ENCODE data around the gene SMAD1.

The SMAD1 gene

DNA sequence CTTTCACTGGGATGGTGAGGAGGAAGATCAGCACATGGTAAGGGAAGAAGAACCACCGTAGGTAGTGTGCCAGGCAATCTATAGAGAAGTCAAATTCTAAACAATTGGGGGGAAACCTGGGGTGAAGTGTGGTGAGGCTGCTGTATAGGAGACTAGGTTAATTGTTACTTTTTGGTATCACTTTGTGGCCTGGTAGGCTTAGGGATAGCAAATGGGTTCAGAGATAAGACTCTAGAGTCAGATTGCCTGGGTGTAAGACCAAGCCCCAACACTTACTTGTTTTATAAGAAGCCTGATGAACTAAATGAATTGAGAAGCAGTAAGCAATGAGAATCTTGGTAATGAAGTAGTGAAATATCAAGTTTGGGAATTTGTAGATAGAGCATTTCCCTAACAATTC, 8.7 kb downstream of the SMAD1 start:
- peak; percentile 75 for DNase-seq

DNA sequence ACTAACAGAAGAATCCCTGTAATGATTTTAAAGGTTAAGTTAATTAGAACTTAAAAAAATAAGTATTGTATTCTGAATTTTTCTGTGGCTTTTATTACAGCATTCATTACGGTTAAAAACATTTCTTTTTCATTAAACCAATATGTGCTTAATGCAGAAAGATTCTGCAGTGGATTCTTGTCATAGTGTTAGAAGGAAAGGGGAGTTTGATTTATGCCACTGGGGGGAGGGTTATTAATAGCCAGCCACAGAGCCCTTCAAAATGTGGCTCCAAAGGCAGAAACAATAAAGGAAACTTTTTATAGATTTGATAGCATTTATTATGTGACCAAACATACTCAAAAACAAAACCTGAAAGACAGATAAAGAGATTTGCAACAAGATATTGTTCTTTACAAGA, 9.1 kb downstream of the SMAD1 start:
- DNase-seq, result no peak

DNA sequence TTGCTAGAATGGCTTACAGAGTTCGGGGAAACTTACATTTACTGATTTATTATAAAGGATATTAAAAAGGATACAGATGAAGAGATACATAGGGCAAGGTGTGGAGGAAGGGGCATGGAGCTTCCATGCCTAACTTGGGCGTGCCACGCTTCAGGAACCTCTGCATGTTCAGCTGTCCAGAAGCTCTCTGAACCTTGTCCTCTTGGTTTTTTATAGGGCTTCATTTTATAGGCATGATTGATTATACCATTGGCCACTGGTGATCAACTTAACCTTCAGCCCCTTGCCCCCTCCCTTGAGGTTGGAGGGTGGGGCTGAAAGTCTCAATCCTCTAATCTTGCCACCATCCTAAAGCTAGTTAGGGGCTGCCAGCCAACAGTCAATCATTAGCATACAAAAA, 10.7 kb downstream of the SMAD1 start:
- DNase-seq, result no peak

DNA sequence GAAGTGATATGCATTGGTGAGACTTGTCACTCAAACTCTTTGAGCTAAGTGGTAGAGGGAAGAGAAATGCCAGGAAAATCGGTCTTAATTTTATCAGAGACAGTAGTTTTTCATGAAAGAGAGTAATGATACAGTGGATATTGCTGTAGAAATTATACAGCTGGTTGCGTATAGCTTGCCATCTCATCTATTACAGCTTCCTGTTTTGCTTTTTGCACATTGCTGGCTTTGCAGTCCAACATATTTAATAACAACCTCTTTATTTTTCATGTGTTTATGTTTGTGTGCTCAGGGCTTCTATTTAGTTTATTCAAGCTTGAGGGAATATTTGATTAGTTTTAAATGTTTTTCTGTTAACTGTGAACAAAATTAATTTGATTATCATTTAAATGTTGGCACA, 11.5 kb downstream of the SMAD1 start:
- DNase-seq, result no peak

DNA sequence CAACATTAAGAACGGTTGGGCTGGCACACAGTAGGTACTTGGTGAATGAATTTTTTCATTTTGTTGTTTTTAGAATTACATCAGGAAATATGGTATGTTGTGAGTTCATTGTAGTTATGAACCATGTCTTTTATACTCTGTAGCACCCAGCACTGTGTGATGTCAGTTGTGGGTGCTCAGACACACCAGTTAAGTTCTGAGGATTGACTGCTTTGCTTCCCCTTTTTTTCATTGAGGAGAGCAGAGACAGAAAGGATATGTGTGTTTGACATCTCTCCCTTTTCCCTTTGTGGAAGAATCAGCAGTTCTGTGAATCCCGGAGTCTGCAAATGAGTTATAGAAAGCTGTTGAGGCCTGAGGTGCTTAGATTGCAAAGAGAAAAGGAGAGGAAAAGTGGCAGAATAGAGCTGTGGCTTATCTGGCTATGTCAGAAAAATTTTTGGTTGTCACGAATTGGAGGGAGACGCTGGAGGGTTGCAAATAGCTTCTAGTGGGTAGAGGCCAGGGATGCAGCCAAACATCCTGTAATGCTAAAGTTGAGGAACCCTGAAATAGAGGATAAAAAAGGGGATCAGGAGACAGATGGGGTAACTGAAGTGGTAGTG, 13.1 kb downstream of the SMAD1 start:
- DNase-seq, result peak; percentile 61

DNA sequence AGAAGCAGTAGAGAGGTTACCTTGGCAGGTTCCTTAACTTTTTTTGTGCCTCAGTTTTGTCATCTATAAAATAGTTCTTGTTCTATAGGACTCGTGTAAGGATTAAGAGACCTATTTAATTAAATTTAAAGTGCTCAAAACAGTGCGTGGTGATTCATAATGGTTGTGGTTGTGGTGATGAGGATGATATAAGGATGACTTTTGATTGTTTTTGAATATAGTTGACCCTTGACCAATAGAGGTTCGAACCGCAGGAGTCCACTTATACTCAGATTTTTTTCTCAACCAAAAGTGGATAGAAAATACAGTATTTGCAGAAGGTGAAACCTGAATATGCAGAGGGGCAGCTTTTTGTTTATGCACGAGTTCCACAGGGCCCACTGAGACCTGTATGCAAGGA, 14.6 kb downstream of the SMAD1 start:
- DNase-seq, result no peak

DNA sequence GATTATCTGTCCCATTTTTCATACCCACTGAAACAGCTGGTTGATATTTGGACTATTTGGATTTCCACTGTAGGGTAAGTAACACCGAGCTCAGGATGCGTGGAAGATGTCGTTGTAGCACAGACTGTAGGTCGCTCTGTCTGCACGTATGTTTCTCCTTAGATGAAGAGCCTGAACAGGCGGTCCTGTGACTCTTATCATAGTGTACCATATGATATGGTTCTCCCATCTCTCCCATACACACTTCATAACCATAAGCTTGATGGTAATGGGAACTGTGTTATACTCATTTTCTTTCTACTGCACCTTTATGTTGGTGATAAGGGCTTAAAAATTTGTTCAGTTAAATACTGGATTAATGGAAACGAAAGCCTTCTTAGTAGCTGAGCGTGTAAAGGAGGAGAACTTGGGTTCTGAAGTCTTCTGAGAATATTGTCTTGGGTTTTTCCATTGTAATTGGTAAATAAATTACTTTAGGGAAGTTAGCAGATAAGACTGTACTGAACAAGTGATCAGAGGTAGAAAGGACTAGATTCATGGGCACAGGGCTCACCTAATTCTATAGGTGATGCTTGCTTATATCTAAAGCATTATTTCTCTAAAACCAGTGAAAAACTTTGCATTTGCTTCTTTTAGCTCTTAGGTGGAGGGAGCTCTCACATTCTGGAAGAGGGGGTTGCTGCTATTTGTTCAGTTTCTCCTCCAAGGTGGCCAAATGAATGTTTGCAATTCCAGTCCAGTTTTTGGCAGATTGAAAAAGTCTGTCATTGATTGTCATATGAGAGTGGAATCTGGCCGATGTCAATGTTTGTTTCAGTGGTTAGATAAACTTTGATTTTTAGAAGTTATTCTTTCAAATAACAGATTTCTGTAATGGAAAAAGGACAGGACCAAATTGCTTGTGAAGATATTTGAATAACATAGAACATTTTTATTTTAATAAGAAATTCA, 15.8 kb downstream of the SMAD1 start:
- peak; percentile 68 for DNase-seq

DNA sequence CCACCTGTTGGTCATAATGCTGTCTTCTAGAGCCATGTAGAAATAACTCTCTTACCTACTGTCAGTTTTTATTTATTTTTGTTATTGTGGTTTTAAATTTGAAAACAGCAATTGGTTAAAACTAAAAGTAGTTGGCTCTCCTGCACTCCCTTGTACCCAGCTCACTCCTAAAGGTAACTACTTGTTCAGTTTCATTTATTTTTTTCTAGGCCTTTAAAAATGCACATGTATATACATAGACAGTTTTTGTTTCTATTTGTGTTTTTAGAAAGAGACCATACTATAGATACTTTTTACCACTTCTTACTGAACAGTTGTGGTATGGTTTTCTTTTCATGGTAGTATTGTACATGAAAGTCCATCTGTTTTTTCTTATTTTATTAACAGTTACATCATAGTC, 16.8 kb downstream of the SMAD1 start:
- DNase-seq, result no peak

DNA sequence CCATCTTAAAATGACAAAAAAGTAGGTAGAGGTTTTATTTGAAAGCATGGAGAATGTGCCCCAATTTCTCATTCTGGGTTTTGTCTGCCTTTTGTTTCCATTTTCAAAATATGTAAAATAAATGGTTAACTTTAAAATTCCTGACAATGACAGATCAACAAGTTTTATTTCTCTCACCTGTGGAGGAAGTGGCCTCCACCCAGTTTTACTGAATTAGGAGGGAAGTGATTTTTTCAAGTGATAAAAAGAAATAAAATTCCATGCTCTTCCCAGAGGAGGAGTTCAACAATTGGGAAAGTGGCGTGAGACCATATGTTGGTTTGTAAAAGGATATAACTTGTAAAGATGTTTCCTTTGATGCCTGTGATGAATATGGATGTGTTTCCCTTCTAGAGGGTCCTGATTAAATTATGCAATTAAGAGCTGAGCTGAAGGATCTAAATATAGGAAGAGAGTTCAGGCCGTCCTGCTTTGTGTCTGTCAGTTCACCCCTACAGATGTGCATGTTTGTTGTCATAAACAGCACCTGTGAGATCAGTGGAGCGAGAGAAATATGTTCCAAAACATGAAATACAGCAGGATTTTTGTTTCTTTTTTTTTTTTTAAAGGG, 19.5 kb downstream of the SMAD1 start:
- DNase-seq, result no peak

DNA sequence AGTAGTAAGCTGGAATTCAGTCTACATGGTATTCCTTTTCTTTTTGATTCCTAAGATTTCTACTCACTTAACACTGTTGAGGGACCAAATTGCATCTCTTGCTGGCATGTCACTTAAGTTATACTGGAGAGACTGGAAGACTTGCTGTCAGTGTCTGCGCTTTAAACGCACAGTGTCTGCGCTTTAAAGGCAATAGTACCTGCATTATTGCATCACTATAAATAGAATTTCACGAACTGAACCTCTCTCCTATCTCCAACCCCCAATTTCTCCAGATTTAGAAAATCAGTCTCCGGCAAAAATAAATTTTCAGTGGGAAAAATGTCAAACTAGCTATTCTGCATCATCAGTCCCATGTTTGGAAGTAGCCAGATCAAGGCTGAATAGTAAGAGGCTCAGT, 21.2 kb downstream of the SMAD1 start:
- no peak for DNase-seq

DNA sequence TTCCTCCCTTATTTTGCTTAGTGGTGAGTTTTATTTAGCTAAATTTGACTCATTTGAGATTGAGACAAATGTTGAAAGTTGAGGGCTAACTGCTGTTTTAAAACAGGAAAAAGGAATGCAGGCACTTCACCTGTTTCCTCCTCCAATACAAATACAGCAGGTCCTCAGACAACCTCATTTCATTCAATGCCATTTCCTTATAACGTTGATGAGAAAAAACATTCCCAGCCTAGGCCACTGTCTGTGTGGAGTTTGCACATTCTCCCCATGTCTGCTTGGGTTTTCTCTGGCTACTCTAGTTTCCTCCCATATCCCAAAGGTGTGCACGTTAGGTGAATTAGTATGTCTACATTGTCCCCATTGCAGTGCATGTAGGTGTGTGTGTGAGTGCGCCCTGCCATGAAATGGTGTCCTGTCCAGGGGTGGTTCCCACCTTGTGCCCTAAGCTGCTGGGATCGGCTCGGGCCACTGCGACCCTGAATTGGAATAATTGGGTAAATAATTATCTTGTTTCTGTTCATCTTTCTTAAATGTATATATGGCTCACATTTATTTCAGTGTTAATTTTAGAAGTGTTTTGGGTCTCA, 21.9 kb downstream of the SMAD1 start:
- no peak for DNase-seq

DNA sequence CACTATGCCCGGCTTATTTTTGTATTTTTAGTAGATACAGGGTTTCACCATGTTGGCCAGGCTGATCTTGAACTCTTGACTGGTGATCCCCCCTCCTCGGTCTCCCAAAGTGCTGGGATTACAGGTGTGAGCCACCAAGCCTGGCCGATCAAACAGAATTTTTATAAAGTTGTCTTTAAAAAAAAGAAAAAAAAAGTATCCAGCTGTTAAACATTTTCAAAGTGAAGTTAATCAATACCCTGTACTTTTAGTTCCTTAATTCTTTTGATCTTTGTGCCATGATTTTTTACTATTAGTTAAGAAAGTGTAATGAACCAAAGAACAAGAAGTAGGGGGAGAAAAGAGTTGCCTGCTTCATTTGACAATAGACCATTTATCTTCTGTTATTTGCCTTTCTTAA, 24.3 kb downstream of the SMAD1 start:
- DNase-seq, result no peak

DNA sequence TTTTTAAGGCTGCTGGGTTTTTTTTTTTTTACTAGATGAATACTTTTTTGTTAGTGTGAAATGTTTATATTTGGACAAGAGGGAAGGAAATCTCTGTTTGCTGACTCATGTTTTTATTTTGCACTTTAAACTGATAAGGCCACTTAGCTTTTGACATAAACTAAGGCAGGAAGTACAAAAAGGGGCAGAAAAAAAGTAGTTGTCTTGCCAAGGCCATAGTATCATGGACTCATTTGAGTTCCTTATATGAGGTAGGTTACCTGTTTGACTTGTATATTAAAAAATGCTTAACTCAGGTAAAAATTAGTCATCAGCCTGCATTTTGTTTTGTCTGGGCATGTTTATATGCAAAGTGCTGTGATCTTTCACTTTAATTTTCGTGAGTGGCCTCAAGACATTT, 26.0 kb downstream of the SMAD1 start:
- DNase-seq, result peak; percentile 43

DNA sequence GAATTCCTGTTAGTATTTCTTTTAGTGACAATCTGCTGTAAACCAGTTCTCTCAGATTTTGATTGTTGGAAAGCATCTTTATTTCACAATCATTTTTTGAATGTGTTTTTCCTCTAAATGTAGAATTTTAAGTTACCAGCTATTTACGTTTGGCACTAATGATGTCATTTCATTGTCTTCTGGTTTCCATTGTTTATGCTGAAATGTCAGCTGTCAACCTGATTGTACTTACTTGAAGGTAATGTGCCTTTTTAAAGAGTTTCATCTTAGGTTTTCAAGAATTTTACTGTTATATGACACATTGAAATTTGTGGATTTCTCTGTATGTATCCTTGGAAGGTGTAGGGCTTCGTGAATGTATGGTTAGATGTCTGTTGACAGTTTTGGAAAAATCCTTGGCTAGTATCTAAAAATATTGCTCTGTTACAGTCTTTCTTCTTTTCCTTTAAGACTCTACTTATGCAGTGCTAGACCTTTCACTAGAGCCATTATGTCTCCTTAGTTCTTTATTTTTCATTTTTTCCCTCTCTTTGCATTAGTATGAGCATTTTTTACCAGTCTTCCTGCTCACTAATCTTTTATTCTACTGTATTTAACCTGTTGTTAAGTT, 30.4 kb downstream of the SMAD1 start:
- peak; percentile 54 for DNase-seq

DNA sequence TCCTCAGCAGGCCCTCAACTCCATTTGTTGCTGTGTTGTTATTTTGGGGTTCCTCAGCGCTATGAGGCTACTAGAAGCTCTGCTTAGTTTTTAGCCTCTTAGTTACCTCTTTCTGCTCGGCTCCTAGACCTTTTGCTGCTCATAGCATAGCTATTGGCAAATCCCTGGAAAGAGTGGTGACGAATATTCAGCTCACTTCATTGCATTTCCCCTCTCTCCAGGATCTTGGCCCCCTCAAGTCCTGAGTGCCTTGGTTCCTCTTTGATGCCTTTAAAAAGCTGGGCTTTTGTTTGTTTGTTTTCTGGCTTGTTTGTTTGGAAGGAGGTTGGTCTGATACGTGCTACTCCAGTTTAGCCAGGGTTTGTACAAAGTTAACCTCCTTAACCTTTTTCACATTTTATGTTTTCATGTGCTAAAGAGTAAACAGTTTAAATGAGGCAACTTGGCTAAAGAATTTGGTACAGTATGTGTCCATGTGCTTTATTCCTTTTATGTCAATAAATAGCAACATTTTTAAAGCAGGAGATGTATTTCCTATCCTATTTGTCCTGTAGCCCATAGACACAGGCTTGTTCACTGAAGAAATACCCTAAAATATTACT, 31.5 kb downstream of the SMAD1 start:
- no peak for DNase-seq

DNA sequence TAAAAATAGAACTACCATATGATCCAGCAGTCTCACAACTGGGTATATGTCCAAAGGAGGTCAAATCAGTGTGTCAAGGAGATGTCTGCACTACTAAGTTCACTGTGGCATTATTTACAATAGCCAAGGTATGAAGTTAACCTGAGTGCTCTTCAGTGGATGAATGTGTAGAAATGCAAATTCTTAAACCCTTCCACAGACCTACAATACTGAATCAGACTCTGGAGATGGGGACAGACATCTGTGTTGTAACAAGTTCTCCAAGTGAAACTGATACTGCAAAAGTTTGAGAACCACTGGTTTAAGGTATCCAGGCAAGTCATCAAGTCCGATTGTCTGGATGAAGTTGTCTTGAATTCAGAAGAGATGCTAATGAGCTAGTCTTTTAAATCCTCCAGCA, 38.5 kb downstream of the SMAD1 start:
- DNase-seq, result no peak

DNA sequence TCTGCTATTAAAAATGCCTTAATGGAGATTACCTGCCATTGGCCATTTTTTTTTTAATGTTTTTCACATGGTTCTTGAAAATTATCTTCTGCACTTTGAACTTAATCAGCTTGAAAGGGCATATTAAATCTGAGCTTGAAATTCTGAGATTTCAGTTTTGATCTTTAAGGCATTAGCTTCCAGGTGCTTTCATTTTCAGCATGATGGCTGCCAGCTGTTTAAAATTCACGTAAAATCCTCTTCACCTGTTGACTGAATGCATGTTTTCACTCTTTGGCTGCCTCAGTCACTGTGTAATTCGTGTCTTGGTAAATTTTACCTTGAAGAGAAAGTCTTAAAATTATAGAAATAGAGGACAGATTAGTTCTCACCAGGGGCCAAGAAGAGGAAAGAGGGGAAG, 39.6 kb downstream of the SMAD1 start:
- no peak for DNase-seq

DNA sequence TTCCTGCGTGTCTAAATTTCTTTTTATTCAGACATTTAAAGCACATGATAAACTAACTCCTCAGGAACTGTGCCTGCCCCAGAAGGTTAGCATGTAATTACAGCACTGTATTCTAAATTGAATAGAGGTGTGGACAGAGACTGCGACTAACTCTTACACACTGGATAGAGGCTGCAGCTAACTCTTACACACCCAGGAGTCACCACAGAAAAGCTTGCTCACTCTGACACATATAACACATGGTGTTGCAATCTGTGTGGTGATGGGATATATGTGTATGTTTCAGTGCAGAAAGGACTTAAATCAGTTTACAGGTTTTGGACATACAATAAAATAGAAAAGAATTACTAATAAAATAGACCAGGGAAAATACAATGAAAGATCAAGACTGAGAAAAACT, 41.5 kb downstream of the SMAD1 start:
- no peak for DNase-seq

DNA sequence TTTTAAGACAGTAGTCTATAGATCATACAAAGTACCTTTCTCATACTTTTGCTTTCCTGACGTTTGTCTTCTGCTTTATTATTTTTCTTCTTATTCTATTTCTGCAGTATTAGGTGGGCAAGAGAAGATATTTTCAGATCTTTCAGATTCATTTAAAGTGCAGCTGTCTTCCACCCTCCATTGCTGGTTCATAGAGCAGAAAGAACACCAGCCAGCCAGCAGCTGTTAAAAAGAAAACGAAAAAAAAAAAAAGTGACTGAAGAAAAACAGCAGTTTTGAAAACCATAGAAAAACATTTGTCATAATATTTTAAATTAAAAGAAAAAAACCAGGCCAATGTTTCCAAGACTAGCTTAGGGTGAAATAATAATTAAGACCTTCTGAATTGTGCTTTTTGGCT, 42.9 kb downstream of the SMAD1 start:
- no peak for DNase-seq

DNA sequence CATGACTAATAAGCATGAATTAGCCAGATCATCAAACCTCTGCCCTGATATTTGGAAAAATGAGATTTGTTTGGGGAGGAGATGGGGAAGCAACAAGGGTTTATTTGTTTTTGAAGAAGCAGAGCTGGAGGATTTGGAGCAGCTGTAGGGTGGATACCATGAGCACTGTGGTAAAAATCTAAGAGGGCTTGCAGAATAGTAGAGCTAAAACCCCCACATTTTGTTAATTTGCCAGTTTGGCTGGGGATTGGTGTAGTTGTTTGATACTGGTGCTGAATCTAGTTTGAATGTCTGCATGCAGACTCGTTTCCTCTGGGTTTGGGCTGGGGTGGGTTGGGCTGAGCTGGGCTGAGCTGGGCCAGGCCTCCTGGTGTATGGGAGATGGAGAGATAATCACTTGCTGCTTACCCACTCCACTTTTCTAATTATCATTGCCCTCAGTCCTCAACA, 43.7 kb downstream of the SMAD1 start:
- DNase-seq, result peak; percentile 40

DNA sequence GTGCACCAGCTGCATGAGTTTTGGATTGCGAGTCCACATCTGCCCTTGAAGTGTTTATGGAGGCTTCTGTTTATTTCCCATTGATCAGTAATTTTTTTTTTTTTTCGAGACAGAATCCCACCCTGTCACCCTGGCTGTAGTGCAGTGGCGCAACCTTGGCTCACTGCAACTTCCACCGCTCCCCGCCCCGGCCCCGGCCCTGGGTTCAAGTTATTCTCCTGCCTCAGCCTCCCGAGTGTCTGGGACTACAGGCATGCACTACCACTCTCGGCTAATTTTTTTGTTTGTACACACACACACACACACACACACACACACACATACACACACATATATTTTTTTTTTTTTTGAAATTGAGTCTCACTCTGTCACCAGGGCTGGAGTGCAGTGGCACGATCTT, 46.1 kb downstream of the SMAD1 start:
- no peak for DNase-seq

DNA sequence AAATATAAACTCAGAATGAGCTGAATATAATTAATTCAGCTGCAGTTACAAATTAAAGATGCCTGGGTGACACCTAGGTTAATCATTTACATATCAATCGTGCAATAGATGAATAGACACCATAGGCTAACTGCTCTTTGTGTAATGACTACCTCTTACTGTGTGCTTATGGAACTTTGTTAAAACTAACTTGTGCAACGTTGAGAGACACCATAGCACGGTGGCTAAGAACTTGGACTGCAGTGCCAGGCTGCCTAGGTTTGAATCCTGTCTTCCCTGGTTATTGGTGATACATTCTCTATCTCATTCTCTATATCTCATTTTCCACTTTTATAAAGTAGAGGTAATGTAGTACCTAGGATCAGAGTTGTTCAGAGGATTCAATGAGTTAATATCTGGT, 46.9 kb downstream of the SMAD1 start:
- no peak for DNase-seq

DNA sequence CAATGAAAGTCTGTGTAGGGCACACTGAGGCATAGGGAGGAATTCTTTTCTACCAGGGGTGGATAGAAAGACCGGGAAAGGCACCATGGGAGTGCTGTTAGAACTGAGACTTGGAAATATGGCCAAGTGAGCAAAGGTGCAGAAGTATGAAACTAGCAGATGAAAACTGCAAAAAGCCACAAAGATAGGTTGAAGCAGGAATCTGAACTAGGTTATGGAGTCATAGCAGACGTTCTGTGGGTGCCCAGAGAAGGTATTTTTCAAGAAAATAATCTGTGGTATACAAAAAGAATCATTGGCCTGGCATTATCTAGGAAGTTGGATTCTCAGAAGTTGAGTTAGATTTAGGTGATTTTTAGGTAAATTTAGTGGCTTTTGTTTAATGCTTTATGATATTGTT, 48.5 kb downstream of the SMAD1 start:
- DNase-seq, result no peak

Measured in hematopoietic multipotent progenitor cell treated with erythropoietin and hydrocortisone succinate and interleukin-3 and kit ligand, for 6 days (in vitro differentiated cells).